A172 (cell line): ENCODE results near the gene MRGPRD. TPM values are rescaled to one million over a fixed set of nuclear protein-coding genes. Genes with fewer than 3 reads are reported as not detected.

Experiments used
- DNase-seq: peaks from one replicate; pipeline ENCODE4 v3.0.0-alpha.2; 2015; ENCODE audit warnings: low spot score
- total RNA-seq: library from RNA; depleted of rRNA; stranded (reverse); fragments of >200 nt; shearing (Covaris generic); gene quantifications from 2 replicates; pipeline ENCODE4 v1.2.3, GENCODE V29; 2014; rRNA removed

MRGPRD gene
- not detected in 2 replicates for total RNA-seq

- no peak for DNase-seq
Measured at GRCh38 chr11:68980776-68981065, at the start of gene MRGPRD. Gene MRGPRD (minus strand): TSS chr11:68980986. CDS start chr11:68980986, 0 bp downstream.

GRCh38 chr11:69030301-69030700 lies 49.5 kb upstream of the MRGPRD start:
- DNase-seq: no peak

- DNase-seq: no peak
Measured at GRCh38 chr11:69027704-69028372, 47.1 kb upstream of the MRGPRD start.

GRCh38 chr11:69024509-69024908 lies 43.7 kb upstream of the MRGPRD start:
- DNase-seq: no peak

- DNase-seq: no peak
Measured at GRCh38 chr11:69022260-69022659, 41.5 kb upstream of the MRGPRD start.

- no peak for DNase-seq
Measured at GRCh38 chr11:69018924-69019323, 38.1 kb upstream of the MRGPRD start.

GRCh38 chr11:69017951-69018350 lies 37.2 kb upstream of the MRGPRD start:
- no peak for DNase-seq

- no peak for DNase-seq
Measured at GRCh38 chr11:69014898-69015549, 34.2 kb upstream of the MRGPRD start.

GRCh38 chr11:69014084-69014851 lies 33.5 kb upstream of the MRGPRD start:
- no peak for DNase-seq

- DNase-seq: no peak
Measured at GRCh38 chr11:69013009-69013951, 32.5 kb upstream of the MRGPRD start, which contains the start of gene MRGPRF. Gene MRGPRF (minus strand): TSS chr11:69013246. CDS start chr11:69009901, 3,345 bp downstream.

- no peak for DNase-seq
Measured at GRCh38 chr11:69012092-69013008, 31.6 kb upstream of the MRGPRD start.

- DNase-seq: no peak
Measured at GRCh38 chr11:69011624-69012091, 30.9 kb upstream of the MRGPRD start.

GRCh38 chr11:69010964-69011623 lies 30.3 kb upstream of the MRGPRD start:
- DNase-seq: peak; percentile 60

- peak; percentile 14 for DNase-seq
Measured at GRCh38 chr11:69010361-69010891, 29.6 kb upstream of the MRGPRD start.

GRCh38 chr11:69009441-69010211 lies 28.8 kb upstream of the MRGPRD start:
- DNase-seq: no peak

- peak; percentile 94 for DNase-seq
Measured at GRCh38 chr11:69008737-69009440, 28.1 kb upstream of the MRGPRD start.

- DNase-seq: no peak
Measured at GRCh38 chr11:69007975-69008381, 27.2 kb upstream of the MRGPRD start.

GRCh38 chr11:69006816-69007215 lies 26.0 kb upstream of the MRGPRD start:
- no peak for DNase-seq
